Activated CD8-positive, alpha-beta memory T cell treated with anti-CD3 and anti-CD28 coated beads for 4 hours (primary cell): ENCODE measurements around the gene HOXD12.

Experiments
- DNase-seq, 2 donors: peaks; one replicate each; pipeline ENCODE4 v3.0.0-alpha.2; 2020; ENCODE audit warnings: low read depth in 2 of 2

Gene HOXD12

GRCh38 chr2:176093145-176093897 is 6.3 kb upstream of the HOXD12 start:
- no peak for DNase-seq

- no peak for DNase-seq
Measured at GRCh38 chr2:176093898-176094249, 5.7 kb upstream of the HOXD12 start.

DNA sequence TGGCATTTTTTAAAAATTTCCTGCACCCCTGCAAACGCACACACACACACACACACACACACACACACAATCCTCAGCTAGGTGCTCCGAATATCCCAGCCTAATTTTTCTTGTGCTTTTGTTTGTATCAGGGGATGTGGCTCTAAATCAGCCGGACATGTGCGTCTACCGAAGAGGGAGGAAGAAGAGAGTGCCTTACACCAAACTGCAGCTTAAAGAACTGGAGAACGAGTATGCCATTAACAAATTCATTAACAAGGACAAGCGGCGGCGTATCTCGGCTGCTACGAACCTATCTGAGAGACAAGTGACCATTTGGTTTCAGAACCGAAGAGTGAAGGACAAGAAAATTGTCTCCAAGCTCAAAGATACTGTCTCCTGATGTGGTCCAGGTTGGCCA is 5.2 kb upstream of the HOXD12 start:
- DNase-seq, result no peak

DNA sequence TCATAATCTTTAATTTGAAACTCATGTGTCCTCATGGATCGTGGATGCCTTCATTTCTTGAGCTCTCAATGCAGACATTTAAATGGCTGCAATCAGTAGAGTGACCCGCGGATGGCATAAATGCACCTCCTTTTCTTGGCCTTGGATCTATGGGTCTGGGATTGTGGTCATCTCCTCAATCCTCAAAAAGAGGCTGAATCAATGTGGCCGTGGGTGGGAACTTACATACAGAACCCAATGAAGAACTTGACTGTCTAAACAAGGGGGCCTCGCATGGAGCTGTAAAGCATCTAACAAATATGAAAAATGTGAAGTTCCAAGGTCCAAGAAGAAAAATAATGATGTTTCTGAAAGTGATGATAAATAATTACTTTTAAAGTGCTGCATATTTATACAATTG is 4.2 kb upstream of the HOXD12 start:
- no peak for DNase-seq

GRCh38 chr2:176096243-176096985 is 3.2 kb upstream of the HOXD12 start:
- DNase-seq, result no peak

DNA sequence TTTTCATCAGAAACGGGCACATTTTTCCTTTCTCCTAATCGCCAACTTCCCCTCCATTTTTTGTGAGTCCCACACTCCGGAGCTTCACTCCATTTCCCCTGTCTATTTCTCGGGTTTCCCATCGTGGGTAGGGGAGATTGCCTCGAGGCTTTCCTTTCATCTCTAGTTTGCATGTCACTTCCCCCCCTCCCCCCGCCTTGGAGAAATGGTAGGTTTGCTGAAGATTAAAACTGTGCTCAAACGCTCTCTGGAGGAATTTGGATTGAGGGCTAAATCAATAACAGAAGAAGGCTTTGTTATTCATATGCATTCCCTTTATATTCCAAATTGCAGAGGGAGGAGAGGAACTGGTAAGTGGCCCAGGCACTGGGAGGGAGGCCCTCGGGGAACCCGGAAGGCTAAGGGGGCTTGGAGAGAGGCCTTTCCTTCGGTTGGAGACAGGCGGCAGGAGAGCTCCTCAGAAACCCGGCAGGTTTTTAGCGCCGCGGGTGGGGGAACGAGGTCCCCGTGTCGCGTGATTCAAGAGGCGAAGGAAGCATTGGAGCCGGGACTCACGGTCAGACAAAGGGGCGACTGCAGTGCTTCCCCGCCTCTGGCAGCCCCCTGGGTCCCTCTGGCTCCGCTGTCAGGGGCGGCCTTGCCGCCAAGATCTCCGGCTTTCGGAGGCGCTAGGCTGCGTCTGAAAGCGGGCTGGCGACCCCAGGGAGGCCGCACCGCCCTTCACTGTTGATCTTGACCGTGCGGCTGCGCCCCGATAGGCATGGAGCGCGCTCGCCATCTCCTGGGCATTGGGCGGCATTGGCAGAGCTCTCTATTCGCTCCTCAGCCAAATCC is 2.4 kb upstream of the HOXD12 start:
- no peak for DNase-seq

- no peak for DNase-seq
Measured at GRCh38 chr2:176097820-176098365, 1.7 kb upstream of the HOXD12 start.

- DNase-seq, result no peak
Measured at GRCh38 chr2:176098366-176099158, 1.0 kb upstream of the HOXD12 start.

DNA sequence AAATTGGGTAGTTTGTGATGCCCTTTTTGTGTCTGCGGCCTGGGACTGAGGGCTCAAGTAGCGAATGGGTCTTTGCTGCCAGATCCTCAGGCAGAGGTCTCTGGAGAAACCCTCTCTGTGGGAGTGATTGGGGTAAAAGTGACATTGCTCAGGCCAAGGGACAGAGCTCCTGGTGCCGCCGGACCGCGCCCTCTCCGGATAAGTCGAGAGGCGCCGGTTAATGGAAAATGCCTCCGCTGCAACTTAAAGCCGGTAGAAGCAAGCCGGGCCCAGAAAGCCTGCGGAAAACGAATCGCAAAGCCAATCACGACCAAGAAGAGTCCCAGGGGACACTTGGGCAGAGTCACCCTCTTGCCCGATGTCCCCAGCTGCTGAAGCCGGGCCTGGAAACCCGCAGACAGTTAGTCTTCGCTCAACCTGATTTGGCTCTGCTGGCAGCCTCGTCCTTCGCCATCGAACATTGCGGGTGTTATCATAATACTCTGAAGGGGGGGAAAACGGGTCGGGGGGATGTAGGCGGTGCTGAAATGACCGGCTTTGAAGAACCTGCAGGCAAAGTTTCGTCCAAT is 352 bp upstream of the HOXD12 start:
- DNase-seq, result no peak

- DNase-seq, result no peak
Measured at GRCh38 chr2:176100547-176101140, 1.0 kb downstream of the HOXD12 start.

GRCh38 chr2:176101216-176101830 is 1.7 kb downstream of the HOXD12 start:
- DNase-seq, result no peak

- no peak for DNase-seq
Measured at GRCh38 chr2:176101842-176102241, 2.2 kb downstream of the HOXD12 start.

DNA sequence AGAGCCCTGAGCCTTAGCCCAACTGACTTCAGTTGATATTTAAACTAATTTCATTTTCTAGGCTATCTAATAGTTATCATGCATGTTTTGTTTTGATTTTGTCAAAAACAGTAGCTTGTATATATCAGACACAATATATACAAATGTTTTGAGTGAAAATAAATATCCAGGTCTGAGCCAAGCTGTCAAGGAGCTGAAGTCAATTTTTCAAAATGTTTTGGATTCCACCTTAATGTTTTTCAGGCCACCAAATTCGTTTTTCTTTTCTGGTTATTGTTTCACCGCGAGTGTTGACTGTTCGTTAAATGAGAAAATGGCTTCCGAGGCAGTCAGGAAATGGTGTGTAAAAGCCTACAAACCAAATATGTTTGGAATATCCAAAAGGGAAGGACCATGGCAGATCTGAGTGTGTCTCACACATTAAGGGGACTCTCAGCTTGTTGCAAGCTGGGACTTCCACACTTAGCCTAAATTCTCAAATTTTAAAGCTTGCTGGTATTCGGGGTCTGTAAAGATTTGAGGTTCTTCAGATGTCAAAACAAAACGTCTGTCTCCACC is 2.8 kb downstream of the HOXD12 start:
- no peak for DNase-seq

DNA sequence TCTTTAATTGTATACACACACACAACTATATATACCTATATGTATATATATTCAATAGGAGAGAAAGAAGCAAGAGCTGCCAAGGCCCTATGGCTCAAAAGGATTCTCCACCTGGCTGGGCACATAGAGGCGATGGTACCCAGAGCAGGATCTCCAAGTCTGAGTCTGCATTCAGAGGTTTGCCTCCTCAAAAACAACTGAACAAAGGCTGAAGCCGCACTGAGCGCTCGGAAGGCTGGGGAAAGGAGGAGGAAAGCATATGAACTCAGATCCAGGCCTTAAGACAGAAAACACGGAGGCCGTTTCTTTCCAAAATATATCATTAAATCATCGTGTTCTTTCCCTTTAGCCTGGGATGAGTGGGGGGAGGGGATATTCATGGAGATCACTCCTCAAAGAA is 3.6 kb downstream of the HOXD12 start:
- no peak for DNase-seq

GRCh38 chr2:176103742-176104315 is 4.2 kb downstream of the HOXD12 start:
- no peak for DNase-seq

- no peak for DNase-seq
Measured at GRCh38 chr2:176104316-176105077, 4.9 kb downstream of the HOXD12 start.

GRCh38 chr2:176105078-176105729 is 5.6 kb downstream of the HOXD12 start:
- DNase-seq, result no peak
